GM12875 (cell line): Measurements from ENCODE around the gene PDE11A.
A peak's percentile ranks its signal among the peaks of the same experiment; 100 is the strongest.

Source experiments
- H3K4me3 ChIP-seq: one replicate; pipeline ENCODE4 v1.5.1; 2011; ENCODE audit warnings: low read depth, low read length, control low read depth
- CTCF ChIP-seq: IDR thresholded peaks from 2 replicates; pipeline ENCODE4 v1.5.1; 2011; ENCODE audit warnings: low read depth, mild to moderate bottlenecking, control low read depth, inconsistent platforms, low read length, moderate library complexity, borderline replicate concordance; ENCODE audit not compliant: insufficient read depth

PDE11A gene

DNA sequence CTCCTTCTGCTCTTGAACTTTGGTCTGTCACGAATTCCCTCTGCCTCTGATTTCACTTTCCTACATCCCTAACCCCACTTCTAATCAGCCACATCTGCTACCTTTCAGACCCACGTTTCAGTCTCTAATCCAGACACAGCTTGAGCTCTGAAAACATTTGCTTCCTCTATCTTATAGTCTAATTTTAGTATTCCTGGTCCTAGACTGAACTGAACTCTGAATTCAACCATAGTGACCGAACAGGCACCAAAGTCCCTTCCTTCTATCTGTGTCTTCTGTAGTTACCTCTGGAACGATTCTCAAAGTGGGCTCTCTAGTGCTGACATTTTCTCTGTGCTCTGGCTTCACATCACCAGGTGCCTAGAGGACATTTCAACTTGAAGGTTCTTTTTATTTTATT is 156.2 kb downstream of the PDE11A start:
- no peak for TF ChIP-seq CTCF

GRCh38 chr2:177914247-177914646 is 158.3 kb downstream of the PDE11A start:
- no peak overlapping the region for H3K4me3 ChIP-seq
- TF ChIP-seq CTCF: no peak

More for the DNA sequence above, 156.2 kb downstream of the PDE11A start:
- no peak overlapping the region for H3K4me3 ChIP-seq

DNA sequence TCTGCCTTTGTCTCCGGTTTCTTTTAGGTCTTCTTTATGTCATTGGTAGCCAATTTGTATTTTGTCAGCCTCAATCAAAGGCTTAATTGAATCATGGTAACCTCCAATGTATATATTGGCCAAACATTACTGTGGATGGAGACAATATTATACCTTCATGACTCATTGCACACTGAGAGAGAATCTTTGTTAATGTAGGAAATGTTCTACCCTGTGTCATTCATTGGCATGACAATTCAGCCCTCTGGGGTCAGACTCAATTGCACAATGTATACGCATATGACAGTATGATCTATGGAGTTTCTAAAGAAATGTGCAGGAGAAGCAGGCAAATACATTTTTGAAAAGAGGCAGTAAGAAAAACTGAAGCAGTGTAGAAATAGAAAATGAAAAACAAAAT is 162.6 kb downstream of the PDE11A start:
- H3K4me3 ChIP-seq: no peak overlapping the region
- no peak for TF ChIP-seq CTCF

DNA sequence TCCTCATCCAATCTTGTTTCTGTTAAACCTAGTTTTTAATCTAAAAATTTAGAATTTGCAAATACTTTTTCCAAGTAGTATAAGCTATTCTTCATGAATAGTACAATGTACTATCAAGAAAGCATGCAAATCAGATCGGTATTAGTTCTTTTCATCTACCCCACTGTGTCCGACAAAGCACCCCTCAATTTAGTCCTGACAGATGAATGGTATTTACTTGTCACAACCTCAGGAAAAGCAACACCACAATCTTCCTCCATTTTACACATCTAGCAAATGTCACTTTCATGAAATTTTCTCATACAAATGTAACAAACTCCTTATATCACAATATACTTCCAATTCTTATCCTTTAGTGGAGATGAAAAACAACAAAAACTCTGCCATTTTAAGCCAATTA is 163.8 kb downstream of the PDE11A start:
- H3K4me3 ChIP-seq: no peak overlapping the region
- no peak for TF ChIP-seq CTCF

DNA sequence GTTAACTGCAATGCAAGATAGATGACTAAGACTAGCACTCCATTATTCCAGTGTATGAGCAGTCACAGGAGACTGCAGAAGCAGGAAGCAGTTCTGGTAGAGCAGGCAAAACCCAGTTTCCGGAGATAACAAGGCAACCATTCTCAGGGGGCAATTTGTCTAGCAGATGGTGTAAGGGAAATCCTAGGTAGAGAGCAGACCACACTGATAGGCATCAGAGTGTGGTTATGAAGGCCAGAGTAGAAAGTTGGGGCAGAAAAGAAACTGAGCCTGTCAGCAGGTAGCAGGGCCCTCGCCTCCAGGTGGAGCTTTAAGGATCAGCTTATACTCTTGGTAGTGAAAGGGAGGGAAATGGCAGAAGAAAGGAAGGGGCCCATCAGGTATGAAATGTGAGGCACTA is 164.4 kb downstream of the PDE11A start:
- H3K4me3 ChIP-seq: no peak overlapping the region
- no peak for TF ChIP-seq CTCF

DNA sequence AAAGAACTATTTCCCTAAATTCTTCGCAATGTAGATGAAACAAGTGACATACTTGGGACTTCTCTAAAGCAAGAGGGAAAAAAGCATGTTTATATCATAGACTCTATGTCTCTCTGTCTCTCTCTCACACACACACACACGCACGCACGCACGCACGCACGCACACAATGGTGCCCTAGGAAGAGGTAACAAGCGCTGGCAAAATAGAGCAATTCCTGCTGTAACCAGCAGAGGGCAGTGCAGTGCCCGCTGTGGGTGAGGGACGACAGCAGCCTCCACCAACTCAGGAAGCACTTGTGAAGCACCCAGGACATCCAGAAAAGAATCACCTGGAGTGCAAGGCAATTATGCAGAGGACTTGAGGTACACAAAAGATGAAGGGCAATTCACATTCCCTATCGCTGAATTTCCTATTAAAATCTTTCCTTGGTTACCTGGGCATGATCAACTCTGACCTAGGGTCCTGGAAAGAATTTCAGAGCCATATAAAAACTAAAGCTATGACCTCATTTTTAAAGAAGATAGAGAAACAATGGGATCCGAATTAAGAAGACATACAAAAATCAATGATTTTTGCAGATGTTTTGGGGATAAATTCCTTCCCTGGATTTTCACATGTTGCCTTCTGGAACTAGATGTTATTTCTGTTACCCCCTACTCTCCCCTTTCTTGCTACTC is 166.4 kb downstream of the PDE11A start:
- TF ChIP-seq CTCF: peak; percentile 95
- no peak overlapping the region for H3K4me3 ChIP-seq

DNA sequence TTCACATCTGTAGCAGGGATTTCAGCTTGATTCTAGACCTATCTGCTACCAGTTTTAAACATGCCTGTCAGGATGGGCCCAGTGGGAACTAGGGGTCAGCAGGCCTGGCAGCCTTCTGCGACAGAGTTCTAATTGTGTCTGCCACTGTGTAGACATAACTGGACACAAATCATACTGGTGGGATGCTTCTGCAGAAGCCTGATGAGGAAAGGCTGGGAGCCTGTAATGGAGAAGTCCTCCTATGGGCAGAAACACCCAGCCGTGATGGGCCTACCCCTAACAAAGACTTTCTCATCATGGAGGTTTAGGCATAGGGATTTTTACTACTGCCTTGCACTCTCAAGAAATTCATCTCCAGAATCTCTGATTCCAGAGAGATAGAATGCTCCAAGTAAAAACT is 166.9 kb downstream of the PDE11A start:
- no peak for TF ChIP-seq CTCF
- H3K4me3 ChIP-seq: no peak overlapping the region
